Spinal cord (tissue), 10 donors: ENCODE data around the gene ZHX3. TPM values are rescaled to one million over a fixed set of nuclear protein-coding genes. Genes with fewer than 3 reads are reported as not detected.
A peak's percentile ranks its signal among the peaks of the same experiment; 100 is the strongest.

Experiments
- DNase-seq, 6 donors: peaks; one replicate each; pipeline versions ENCODE4 v3.0.0 to v3.0.0-alpha.2; 2013 to 2015; ENCODE audit warnings: low spot score in 6 of 6, low read depth in 4 of 6
- H3K27ac ChIP-seq: one replicate; pipeline ENCODE4 v1.5.1; 2013; ENCODE audit warnings: low read depth, low read length, control low read depth
- H3K27me3 ChIP-seq: one replicate; pipeline ENCODE4 v1.6.1; 2013; ENCODE audit warnings: low read length; ENCODE audit not compliant: control insufficient read depth, insufficient read depth
- H3K36me3 ChIP-seq: one replicate; pipeline ENCODE4 v1.6.1; 2013; ENCODE audit warnings: low read length; ENCODE audit not compliant: control insufficient read depth, insufficient read depth
- H3K4me1 ChIP-seq: one replicate; pipeline ENCODE4 v1.6.1; 2013; ENCODE audit warnings: low read length; ENCODE audit not compliant: control insufficient read depth, insufficient read depth
- H3K4me3 ChIP-seq: one replicate; pipeline ENCODE4 v1.5.1; 2013; ENCODE audit warnings: low read depth, low read length, control low read depth
- H3K9me3 ChIP-seq: one replicate; pipeline ENCODE4 v1.6.1; 2013; ENCODE audit warnings: low read length; ENCODE audit not compliant: control insufficient read depth, insufficient read depth
- WGBS: methylation state at CpG from one replicate; pipeline ENCODE4 v1.1.5; 2013; ENCODE audit warnings: missing lambda C conversion rate; ENCODE audit not compliant: insufficient coverage; 5-methylcytosine and 5-hydroxymethylcytosine counted together
- polyA plus RNA-seq, 2 donors: library from polyadenylated mRNA; unstranded; fragments of 120-200 nt; gene quantifications; one replicate each; pipeline ENCODE4 v1.2.1, GENCODE V29; 2013; ENCODE audit not compliant: insufficient read length in 2 of 2
- total RNA-seq, 2 donors: library from RNA; depleted of rRNA in 1 of 2; stranded (reverse); fragments of 120-200 nt in 1 of 2; fragments of >200 nt in 1 of 2; gene quantifications; one replicate each; pipeline versions ENCODE4 v1.2.3 to v1.2.4, GENCODE V29; 2013 to 2014
- donor health status: healthy.

The ZHX3 gene
- total and polyA plus RNA-seq, 4 donors: 28.5 to 36.3 (median 31.0) TPM

DNA sequence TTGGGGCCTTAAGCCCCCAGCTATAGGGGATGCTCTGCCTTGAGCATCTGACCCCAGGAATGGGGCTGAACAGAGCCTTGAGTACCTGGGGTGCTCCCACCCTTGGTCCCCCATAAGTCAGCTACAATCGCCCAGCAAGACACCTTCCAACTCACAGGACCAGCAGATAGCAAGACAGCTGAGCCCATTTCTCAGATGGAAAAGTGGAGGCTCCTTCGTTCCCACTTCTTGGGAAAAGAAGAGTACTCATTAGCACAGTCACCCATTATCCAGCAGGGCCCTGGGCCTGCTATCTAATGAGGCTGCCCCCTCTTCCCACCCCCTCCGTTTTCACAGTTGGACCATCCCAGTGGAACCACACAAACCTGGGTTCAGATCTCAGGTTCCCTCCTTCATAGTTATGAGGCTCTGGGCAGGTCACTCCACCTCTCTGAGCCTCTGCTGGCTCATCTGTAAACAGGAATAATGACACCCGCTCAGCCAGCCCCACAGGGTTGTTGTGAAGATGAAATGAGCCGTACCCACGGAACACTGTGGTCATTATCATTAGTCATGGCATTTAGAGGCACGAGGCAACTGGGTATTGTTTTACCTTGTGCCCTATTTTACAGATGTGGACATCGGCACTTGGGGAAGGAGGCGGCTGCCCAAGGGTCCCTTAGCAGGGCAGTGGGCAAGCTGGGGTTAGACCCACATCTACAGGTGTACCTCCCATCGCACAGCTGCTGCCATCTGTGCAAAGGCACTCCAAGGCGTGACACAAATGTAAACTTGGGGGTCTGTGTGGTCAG lies 27.6 kb upstream of the ZHX3 start:
- Histone ChIP-seq H3K9me3 (no peaks in the 10 kb centered on the region), H3K4me3 (no peak overlapping the region), H3K36me3 (peaks cover 4% of the 10 kb centered on the region), H3K4me1 (peaks cover 15% of the 10 kb centered on the region), H3K27ac (no peak overlapping the region), H3K27me3 (no peaks in the 10 kb centered on the region)
- 71% methylated on average over 10 of the region's 11 CpGs for WGBS
- peak in 1 of 6 donors; percentile 54 for DNase-seq

DNA sequence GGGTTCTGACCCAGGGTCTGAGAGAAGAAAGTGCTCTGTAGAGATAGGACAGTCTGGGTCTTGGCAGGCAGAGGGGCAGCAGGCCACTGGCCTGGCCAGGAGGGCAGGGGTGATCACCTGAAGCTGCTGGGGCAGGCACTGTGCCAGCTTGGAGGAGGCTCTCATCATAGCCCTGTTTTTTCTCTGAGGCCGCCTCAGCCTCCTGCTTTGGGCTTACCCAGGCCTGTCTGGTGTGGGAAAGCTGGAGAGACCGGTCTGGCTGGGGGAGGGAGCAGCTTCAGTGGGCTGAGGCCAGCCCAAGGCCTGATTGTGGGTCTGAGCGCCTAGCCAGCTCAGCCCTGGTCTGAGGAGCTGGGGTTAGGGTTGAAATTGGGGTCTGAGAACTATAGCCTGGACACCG lies 26.9 kb upstream of the ZHX3 start:
- 94% methylated on average over 4 of the region's 4 CpGs for WGBS
- no peak overlapping the region for H3K27ac ChIP-seq
- no peak for DNase-seq

DNA sequence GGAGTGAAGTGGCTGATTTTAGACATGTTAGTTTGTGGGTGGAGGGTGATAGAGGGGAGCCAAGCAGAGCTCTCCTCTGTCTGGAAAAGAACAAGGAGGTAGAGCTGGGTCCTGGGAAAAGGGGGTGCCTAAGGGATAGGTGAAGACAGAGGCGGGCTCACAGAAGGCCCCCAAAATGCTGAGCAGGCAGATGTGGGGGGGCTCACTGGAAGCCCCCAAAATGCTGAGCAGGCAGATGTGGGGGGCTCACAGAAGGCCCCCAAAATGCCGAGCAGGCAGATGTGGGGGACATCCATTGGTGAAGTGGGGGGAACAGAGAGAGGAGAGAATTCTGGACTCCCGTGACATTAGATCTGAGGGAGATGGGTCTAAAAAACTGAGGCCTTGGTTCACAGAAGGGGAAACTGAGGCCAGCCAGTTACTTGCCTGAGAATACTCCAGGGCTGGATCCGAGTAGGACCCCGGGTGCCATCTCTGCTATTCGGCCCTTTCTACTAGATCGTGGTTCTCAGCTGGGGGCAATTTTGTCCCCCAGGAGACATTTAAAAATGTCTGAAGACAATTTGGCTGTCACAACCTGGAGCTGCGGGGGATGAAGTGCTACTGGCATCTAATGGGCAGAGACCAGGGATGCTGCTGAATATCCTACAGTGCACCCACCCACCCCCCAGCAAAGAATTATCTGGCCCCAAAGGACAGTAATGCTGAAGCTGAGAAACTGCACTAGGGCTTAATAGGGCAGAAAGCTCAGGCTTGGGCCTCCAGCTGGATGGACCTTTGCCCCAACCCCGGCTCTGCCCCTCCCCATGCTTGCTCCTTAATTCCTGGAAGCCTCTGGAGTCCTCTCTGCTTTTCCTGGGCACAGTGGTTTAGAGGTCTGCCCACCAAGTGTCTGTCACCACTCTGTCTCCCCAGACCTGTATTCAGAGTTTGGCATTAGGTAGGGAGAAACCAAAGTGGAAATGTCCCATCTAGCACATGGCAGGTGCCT lies 25.2 kb upstream of the ZHX3 start:
- H3K27me3 ChIP-seq: no peaks in the 10 kb centered on the region
- H3K4me3 ChIP-seq: no peak overlapping the region
- H3K36me3 ChIP-seq: no peaks in the 10 kb centered on the region
- no peaks in the 10 kb centered on the region for H3K9me3 ChIP-seq
- 85% methylated on average over 9 of the region's 9 CpGs for WGBS
- H3K27ac ChIP-seq: no peak overlapping the region
- no peak for DNase-seq
- H3K4me1 ChIP-seq: peaks cover 23% of the 10 kb centered on the region

More for the DNA sequence above, 26.9 kb upstream of the ZHX3 start:
- no peaks in the 10 kb centered on the region for H3K27me3 ChIP-seq
- peaks cover 22% of the 10 kb centered on the region for H3K4me1 ChIP-seq
- no peak overlapping the region for H3K4me3 ChIP-seq
- no peaks in the 10 kb centered on the region for H3K36me3 ChIP-seq
- H3K9me3 ChIP-seq: no peaks in the 10 kb centered on the region

DNA sequence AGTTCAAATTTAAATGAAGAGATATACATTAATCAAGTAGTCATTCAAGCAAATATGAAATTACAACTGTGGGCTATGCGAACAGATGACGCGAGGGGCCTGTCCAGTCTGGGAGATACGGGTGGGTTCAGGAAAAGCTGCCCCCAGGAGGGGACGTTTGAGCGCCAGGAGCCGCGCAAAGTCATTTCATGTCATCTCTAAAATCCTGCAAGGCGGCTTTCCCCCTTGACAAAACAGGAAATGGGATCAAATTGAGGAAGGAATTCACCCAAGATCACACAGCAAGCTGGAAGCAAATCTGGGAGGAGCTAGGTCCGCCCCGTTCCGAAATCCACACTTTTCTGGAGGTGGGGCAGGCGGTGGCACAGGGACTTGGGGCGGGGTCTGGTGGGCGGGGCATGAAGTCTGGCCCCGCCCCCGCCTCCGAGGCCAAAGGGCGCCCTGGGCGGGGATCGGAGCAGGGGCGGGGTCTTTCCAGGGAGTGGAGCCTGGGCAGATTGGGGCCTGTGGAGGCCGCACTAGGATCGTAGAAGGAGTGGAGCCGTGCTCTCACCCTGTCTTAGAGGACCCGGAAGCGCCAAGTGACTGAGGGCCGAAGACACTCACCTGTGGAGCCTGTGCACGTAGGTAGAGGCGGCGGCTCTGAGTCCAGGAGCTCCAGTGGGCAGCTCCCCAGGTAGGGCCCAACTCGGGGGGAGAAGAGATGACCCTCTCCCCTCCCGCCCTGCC lies 23.0 kb upstream of the ZHX3 start, which contains the start of gene LPIN3:
Gene LPIN3 (plus strand): TSS at position 495 of the 729 bp plus-strand sequence. CDS start 4,983 bp downstream, outside the sequence.
- Histone ChIP-seq H3K27me3 (no peaks in the 10 kb centered on the region), H3K27ac (no peak within 1 kb of the TSS), H3K4me1 (peaks cover 24% of the 10 kb centered on the region), H3K36me3 (no peaks in the 10 kb centered on the region), H3K9me3 (no peaks in the 10 kb centered on the region), H3K4me3 (peak within 1 kb of the TSS; percentile 26)
- DNase-seq: peak in 2 of 6 donors; percentile 55 to 78
- 10% methylated on average over 29 of the region's 33 CpGs for WGBS

DNA sequence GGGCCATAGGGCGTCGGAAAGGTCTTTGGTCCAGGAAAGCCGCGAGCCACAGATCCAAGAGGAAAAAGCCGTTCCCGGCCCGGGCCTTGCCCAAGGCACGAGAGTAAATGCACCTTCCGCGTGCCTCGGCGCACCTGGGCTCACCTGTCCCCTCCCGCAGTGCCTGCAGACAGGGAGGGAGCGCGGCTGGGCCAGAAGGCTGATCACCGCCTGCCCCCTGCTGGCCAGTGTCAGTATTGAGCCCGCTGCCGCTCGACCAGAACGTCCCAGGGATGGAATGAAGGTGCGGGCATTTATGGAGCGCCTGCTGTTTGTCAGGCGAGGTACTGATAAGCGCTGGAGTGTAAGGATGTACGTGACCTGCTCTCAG lies 22.4 kb upstream of the ZHX3 start:
- DNase-seq: peak in 4 of 6 donors; percentile 36 to 87 (median 66)
- Histone ChIP-seq H3K36me3 (no peaks in the 10 kb centered on the region), H3K4me3 (peak overlapping the region; percentile 26), H3K4me1 (peaks cover 24% of the 10 kb centered on the region), H3K9me3 (no peaks in the 10 kb centered on the region), H3K27ac (no peak overlapping the region), H3K27me3 (no peaks in the 10 kb centered on the region)
- 5% methylated on average over 23 of the region's 25 CpGs for WGBS

DNA sequence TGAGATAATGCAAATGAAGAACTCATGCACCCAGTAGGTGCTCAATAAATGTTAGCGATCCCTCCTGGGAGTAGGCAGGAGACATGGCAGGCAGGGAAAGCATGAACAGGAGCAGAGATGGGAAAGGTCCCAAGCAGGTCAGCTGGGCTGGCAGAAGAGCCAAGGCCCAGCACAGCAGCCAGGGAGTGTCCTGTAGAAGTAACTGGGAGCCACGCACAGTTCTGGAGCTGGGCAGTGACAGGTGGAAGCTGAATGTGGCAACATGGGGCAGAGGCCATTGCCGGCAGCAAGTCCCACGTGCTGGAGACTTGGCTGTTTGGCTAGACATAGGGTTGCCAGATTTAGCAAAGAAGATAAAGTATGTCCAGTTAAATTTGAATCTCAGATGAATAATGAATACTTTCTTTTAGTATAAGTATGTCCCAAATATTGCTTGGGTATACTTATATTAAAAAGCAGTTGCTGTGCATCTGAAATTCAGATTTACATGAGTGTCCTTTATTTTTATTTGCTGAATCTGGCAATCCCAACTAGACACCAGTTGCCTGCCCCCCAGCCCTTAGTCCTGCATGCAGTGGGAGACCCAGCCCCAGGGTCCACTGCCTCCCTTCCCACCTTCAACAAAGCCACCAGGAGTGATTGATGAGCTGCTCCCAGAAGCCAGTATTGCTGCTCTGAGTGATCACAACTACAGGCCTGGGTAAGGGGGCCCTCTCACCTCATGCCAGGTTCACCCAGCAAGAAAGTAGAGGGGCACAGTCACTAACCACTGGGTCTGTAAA lies 19.4 kb upstream of the ZHX3 start:
- H3K4me1 ChIP-seq: peaks cover 24% of the 10 kb centered on the region
- no peaks in the 10 kb centered on the region for H3K9me3 ChIP-seq
- no peaks in the 10 kb centered on the region for H3K27me3 ChIP-seq
- H3K27ac ChIP-seq: no peak overlapping the region
- DNase-seq: no peak
- H3K4me3 ChIP-seq: no peak overlapping the region
- 96% methylated on average over 4 of the region's 4 CpGs for WGBS
- no peaks in the 10 kb centered on the region for H3K36me3 ChIP-seq

DNA sequence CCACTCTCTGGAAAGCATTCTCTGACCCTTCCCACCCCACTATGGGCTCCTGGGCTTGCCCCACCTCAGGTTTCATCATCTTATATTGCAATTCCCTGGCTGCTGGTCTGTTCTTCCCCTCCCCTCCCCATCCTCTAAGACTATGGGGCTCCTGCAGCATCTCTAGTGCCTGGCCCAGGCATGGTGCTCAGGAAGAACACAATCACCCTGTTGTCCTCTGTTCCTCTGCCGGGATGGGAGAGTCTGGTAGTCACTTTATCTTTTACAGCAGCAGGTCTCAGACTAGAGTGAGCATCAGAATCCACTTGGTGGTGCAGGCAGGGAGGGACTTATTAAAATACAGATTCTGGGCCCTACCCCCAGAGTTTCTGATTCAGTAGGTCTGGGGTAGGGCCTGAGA lies 18.1 kb upstream of the ZHX3 start:
- Histone ChIP-seq H3K27ac (no peak overlapping the region), H3K4me3 (no peak overlapping the region), H3K27me3 (no peaks in the 10 kb centered on the region), H3K36me3 (no peaks in the 10 kb centered on the region), H3K4me1 (peaks cover 16% of the 10 kb centered on the region), H3K9me3 (no peaks in the 10 kb centered on the region)
- WGBS: no CpG with 5 or more reads among the region's 1 CpG
- DNase-seq: no peak

DNA sequence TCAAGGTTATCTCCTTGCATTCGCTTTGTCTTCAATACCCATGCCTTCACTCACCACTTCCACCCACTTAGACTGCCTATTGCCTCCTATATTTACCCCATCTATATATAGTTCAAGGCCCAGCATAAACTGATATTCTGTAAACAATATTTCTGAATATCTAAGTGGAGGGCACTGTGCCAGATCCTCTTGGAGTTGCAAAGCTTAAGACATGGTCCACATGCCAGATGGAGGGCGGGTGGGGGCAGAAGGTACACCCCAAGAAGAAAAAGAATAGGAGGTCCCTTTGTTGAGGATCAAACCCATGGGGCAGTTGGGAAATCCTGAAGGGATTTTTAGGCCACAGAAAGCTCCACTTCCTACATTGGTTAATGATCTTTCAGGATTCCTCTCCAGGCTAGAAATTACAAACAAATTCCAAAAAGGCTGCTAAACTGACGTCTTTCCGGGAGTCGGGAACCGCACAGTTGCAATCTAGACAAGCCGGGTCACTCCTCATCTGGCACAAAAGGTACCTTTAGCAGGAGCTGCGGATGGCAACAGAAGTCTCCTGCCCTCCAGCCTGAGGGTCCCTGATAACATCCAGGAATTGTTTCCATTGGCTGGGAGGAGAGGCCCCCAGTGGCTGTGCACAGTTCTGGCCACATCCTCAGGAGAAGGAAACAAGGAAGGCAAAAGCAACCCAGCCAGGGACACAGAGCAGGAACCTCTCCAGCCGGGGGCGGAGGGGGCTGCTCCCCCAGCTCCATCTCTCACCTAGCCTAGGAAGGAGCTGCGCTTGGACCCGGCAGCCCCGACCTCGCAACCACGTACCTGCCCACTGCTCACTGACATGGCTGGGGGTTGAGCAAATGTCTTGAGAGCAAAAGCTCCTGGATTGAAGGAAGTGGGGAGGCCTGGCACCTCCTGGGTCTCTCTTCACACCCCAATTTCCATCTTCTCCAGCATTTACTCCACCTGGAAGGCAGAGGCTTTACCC lies 17.2 kb upstream of the ZHX3 start:
- Histone ChIP-seq H3K27me3 (no peaks in the 10 kb centered on the region), H3K4me1 (peaks cover 7% of the 10 kb centered on the region), H3K36me3 (no peaks in the 10 kb centered on the region), H3K4me3 (no peak overlapping the region), H3K27ac (no peak overlapping the region), H3K9me3 (no peaks in the 10 kb centered on the region)
- no peak for DNase-seq
- WGBS: 92% methylated on average over 13 of the region's 15 CpGs
